Testis (tissue), 3 donors: Measurements from ENCODE around the gene FAM222B. TPM values are rescaled to one million over a fixed set of nuclear protein-coding genes. Genes with fewer than 3 reads are reported as not detected.

Experiments used
- DNase-seq: peaks from one replicate; pipeline ENCODE4 v3.0.0-alpha.2; 2019
- H3K27ac ChIP-seq, 2 donors: fragments of 200-600 bp; sonication (generic); one replicate each; pipeline ENCODE4 v1.5.1; 2019
- H3K27me3 ChIP-seq: fragments of 200-600 bp; sonication (generic); one replicate; pipeline ENCODE4 v1.5.1; 2019
- H3K36me3 ChIP-seq: fragments of 200-600 bp; sonication (generic); one replicate; pipeline ENCODE4 v1.5.1; 2017; ENCODE audit warnings: low read depth; ENCODE audit errors: missing control alignments
- H3K4me1 ChIP-seq: fragments of 200-600 bp; sonication (generic); one replicate; pipeline ENCODE4 v1.5.1; 2019
- H3K4me3 ChIP-seq, 2 donors: fragments of 200-600 bp; sonication (generic); one replicate each; pipeline ENCODE4 v1.5.1; 2017 to 2019
- H3K9me3 ChIP-seq: fragments of 200-600 bp; sonication (generic); one replicate; pipeline ENCODE4 v1.5.1; 2017
- POLR2A ChIP-seq: fragments of 450-650 bp; IDR thresholded peaks from one replicate; pipeline ENCODE4 v1.6.1; 2017; ENCODE audit warnings: antibody characterized with exemption, mild to moderate bottlenecking, moderate library complexity
- WGBS, 2 donors: methylation state at CpG; one replicate each; pipeline ENCODE4 v1.1.5; 2018; 5-methylcytosine and 5-hydroxymethylcytosine counted together
- intact Hi-C: fragments of 100-400 bp; cut with DNase I; formaldehyde crosslinking; loops from one replicate; pipeline ENCODE4 v1.15.1; 2023; ENCODE audit warnings: low total_unique reads
- polyA plus RNA-seq: library from polyadenylated mRNA; stranded (reverse); fragments of 350-450 nt; fragmentation: Illumina TruSeq; extraction: RNeasy Lipid Tissue Mini Kit (QIAGEN cat#74804); gene quantifications from one replicate; pipeline ENCODE4 v1.2.3, GENCODE V29; 2014; ENCODE audit warnings: low read depth, low replicate concordance; ENCODE audit not compliant: insufficient read depth
- total RNA-seq, 2 donors: library from RNA; depleted of rRNA; stranded (reverse); fragments of >200 nt; gene quantifications; one replicate each; pipeline ENCODE4 v1.2.3, GENCODE V29; 2016
- TF ChIP-seq, protein P1 (sequence below), 3 experiments: fragments of 450-650 bp in 2 of 3; fragments of 200-600 bp in 1 of 3; sonication (generic) in 1 of 3; IDR thresholded peaks; one replicate each; pipeline ENCODE4 v1.5.1; 2016 to 2019; ENCODE audit warnings: antibody characterized with exemption in 3 of 3, mild to moderate bottlenecking in 2 of 3, moderate library complexity in 1 of 3

FAM222B gene
- total and polyA plus RNA-seq, 3 donors from 2014 or later, result 69.6 to 84.5 (median 74.5) TPM

DNA sequence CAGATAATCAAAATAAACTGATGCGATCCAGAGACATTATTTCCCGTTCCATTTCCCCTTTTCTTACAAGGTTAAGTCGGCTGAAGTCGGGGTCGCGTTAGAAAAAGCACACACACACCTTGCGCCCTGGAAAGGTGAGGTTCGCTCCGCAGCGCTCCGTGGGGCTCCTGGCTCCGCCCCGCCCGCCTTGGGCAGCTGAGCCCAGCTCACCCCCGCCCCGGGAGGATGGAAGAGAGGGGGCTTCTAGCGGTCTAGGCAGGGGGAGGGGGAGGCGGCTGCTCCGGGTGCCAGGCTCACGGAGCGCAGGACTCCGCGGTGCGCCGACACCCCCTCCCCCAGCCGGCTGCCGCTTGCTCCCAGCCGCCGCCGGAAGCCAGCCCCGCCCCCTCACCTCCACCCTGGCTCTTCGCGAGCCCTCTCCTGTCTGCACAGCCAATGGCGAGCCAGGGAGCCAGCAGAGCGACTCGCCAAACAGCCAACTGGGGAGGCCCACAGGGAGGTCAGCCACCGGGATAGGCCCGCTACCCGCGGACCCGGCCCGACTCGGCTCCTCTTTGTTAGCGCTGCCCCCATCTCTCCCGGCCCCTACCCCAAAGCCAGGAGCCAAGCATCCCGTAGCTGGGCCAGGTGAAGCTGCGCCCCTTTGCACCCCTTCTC, 30.4 kb downstream of the FAM222B start:
- no peaks in the 10 kb centered on the region for H3K9me3 ChIP-seq
- intact Hi-C loops, result no loop called here
- no peaks in the 10 kb centered on the region for H3K36me3 ChIP-seq
- peak overlapping the region; percentile 86 to 90 for H3K27ac ChIP-seq
- peak overlapping the region; percentile 73 to 86 for H3K4me3 ChIP-seq
- H3K27me3 ChIP-seq, result no peaks in the 10 kb centered on the region
- H3K4me1 ChIP-seq, result peaks cover 29% of the 10 kb centered on the region
- peak; percentile 98 for DNase-seq
- TF ChIP-seq, protein P1, sequence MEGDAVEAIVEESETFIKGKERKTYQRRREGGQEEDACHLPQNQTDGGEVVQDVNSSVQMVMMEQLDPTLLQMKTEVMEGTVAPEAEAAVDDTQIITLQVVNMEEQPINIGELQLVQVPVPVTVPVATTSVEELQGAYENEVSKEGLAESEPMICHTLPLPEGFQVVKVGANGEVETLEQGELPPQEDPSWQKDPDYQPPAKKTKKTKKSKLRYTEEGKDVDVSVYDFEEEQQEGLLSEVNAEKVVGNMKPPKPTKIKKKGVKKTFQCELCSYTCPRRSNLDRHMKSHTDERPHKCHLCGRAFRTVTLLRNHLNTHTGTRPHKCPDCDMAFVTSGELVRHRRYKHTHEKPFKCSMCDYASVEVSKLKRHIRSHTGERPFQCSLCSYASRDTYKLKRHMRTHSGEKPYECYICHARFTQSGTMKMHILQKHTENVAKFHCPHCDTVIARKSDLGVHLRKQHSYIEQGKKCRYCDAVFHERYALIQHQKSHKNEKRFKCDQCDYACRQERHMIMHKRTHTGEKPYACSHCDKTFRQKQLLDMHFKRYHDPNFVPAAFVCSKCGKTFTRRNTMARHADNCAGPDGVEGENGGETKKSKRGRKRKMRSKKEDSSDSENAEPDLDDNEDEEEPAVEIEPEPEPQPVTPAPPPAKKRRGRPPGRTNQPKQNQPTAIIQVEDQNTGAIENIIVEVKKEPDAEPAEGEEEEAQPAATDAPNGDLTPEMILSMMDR (IDR thresholded peaks at IDR 0.05), result no peak
- no peak for TF ChIP-seq POLR2A
- WGBS, 2 donors, result 0% methylated on average over 26 to 47 of the region's 47 CpGs

- TF ChIP-seq, protein P1 (IDR thresholded peaks at IDR 0.05), result no peak
- TF ChIP-seq POLR2A, result no peak
- Histone ChIP-seq H3K4me3 (peak overlapping the region; percentile 73 to 86), H3K27me3 (no peaks in the 10 kb centered on the region), H3K4me1 (peaks cover 31% of the 10 kb centered on the region), H3K36me3 (no peaks in the 10 kb centered on the region), H3K27ac (peak overlapping the region in 1 of 2 donors; percentile 86), H3K9me3 (no peaks in the 10 kb centered on the region)
- no peak for DNase-seq
- 4 to 7% methylated on average over 6 of the region's 6 CpGs for WGBS, 2 donors
- intact Hi-C loops, result no loop called here
Measured at GRCh38 chr17:28811651-28812090, 30.9 kb downstream of the FAM222B start.

- TF ChIP-seq, protein P1 (IDR thresholded peaks at IDR 0.05), result no peak
- no peak for TF ChIP-seq POLR2A
- Histone ChIP-seq H3K27ac (no peak overlapping the region), H3K36me3 (no peaks in the 10 kb centered on the region), H3K4me3 (no peak overlapping the region), H3K9me3 (no peaks in the 10 kb centered on the region), H3K4me1 (peaks cover 31% of the 10 kb centered on the region), H3K27me3 (no peaks in the 10 kb centered on the region)
- WGBS, 2 donors, result 79 to 80% methylated on average over 1 of the region's 1 CpG
- intact Hi-C loops, result no loop called here
- no peak for DNase-seq
Measured at GRCh38 chr17:28810437-28810836, 32.2 kb downstream of the FAM222B start.

DNA sequence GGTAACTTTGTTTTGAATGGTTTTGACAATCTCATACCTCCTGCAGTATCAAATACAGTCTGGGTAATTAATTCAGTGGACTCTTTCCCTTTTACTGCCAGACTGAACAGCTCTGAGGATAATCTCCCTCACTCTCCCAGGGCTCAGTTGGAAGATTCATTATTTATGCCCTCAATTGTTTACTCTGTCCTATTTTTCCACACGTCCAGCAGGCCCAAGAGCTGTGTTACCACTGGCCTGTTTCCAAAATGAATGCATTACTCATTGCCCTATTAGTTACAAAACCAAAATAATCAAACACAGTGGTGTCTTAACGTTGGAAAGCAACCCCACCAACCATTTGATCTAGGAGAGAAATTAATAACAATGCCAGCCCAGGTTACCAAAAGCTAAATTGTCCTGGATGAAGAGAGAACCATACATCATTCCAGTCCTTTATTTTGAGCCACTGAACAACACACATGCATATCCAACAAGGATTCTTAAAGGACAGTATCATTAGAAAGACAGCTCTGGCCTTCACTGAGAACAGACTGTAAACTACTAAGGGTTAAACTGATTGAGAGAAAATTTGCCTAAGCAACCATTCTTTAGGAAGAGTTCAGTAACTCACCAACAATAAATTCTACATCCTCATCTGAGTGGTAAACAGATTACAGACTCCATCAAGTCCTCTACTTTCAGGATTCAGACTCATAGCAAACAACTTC, 34.5 kb downstream of the FAM222B start:
- DNase-seq, result no peak
- TF ChIP-seq POLR2A, result no peak
- TF ChIP-seq, protein P1 (IDR thresholded peaks at IDR 0.05), result no peak
- intact Hi-C loops, result no loop called here
- Histone ChIP-seq H3K27me3 (no peaks in the 10 kb centered on the region), H3K27ac (peak overlapping the region; percentile 39 to 68), H3K4me1 (peaks cover 31% of the 10 kb centered on the region), H3K36me3 (no peaks in the 10 kb centered on the region), H3K9me3 (no peaks in the 10 kb centered on the region), H3K4me3 (no peak overlapping the region)
- 7 to 8% methylated on average over 2 of the region's 2 CpGs for WGBS, 2 donors
